ENCODE results near the gene DES. TPM values are rescaled to one million over a fixed set of nuclear protein-coding genes. Genes with fewer than 3 reads are reported as not detected.

DES gene
- polyA plus RNA-seq, 3 donors, result 5.5 to 8.2 (median 6.0) TPM

DNA sequence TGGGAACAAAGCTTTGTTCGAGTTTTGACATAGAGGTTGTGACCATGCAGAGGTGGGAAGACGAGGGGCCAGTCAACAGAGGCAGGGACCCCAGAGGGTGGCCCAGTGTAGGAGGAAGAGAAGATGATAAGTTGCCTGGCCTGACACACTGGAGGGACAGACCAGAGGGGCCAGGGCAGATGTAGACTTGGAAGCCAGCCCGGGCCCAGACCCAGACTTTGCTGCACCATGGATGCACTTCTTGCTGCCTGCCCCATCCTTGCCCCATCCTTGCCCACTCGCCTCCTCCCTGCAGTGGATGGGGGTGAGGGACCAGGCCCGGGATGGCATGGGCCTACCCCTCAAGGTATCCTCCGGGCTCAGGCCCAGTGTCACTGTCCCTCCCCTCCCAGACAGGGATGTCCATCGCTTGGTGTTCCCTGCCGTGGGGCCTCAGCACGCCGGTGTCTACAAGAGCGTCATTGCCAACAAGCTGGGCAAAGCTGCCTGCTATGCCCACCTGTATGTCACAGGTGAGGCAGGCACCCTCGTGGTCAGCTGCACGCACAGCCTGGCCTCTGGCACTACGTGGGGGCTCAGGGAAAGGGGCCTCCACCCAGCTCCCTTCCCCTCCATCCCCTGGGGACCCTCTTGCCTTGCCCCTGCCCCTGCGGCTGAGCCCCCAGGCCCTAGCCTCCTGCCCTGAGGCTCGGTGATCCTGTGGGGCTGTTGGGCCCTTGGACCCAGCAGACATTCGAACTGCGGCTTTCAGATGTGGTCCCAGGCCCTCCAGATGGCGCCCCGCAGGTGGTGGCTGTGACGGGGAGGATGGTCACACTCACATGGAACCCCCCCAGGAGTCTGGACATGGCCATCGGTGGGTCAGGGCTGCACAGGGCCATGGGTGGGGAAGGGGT lies 53.5 kb downstream of the DES start:
- no peak for DNase-seq

DNA sequence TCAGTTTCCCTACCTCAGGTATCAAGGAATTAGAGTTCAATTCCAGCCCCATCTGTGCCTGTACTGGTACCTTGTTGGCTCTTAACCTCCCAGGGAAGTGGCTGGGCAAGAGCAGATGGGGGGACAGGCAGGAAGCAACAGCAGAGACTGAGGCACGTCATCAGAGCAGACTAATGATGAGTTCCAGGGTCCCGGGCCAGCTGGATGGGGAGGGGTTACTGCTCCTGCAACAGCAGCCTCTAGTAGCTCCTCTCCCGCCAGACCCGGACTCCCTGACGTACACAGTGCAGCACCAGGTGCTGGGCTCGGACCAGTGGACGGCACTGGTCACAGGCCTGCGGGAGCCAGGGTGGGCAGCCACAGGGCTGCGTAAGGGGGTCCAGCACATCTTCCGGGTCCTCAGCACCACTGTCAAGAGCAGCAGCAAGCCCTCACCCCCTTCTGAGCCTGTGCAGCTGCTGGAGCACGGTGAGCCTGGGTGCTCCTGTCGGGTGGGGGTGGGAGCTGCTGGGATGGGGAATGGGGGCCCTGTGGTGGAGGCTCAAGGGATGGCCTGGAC lies 54.5 kb downstream of the DES start:
- DNase-seq, result no peak

DNA sequence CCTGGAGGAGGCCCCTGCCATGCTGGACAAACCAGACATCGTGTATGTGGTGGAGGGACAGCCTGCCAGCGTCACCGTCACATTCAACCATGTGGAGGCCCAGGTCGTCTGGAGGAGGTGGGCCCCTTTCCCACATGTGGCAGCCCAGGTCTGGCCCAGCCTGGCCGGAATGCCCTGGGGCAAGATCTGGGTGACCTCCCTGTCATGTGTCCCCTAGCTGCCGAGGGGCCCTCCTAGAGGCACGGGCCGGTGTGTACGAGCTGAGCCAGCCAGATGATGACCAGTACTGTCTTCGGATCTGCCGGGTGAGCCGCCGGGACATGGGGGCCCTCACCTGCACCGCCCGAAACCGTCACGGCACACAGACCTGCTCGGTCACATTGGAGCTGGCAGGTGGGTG lies 55.3 kb downstream of the DES start:
- DNase-seq, result no peak

DNA sequence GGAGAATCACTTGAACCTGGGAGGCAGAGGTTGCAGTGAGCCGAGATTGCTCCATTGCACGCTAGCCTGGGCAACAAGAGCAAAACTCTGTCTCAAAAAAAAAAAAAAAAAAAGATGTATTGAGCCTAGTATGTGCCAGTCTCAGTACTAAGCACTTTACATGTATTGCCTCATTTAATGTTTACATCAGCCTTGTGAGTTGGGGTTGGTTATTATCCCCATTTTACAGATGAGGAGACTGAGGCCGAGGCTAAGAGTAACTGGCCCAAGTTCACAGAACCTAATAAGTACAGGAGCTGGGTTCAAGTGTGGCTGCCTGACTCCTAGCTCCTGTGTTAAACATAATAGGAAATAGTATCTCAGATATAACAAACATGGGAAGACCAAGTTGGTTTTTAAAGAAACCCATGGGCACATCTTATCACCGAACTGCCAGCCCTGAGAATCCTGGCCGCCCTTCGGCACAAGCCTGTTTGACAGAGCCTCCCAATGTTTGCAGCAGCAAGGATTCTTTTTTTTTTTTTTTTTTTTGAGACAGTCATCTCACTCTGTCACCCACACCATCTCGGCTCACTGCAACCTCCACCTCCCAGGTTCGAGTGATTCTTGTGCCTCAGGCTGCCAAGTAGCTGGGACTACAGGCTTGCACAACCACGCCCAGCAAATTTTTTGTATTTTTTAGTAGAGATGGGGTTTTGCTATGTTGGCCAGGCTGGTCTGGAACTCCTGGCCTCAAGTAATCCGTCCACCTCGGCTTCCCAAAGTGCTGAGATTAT lies 56.3 kb downstream of the DES start:
- no peak for DNase-seq

DNA sequence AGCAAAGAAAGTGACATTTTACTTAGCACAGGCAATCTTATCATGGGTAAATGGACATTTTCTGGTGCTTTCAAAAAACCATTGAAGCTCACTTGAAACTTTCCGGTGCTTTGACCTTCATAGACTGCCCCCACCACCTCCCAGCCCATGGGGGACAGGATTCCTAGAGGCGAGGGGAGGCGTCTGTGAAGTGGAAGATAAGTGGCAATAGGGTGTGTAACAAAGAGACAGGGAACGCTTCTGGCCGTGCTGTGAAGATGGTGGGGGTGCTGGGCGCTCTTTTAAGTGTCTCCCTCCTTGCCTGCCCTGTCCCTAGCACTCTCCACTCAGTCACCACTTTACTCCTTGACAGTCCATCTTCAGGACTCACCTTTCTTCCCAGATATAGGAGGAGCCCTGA lies 57.1 kb downstream of the DES start:
- no peak for DNase-seq

DNA sequence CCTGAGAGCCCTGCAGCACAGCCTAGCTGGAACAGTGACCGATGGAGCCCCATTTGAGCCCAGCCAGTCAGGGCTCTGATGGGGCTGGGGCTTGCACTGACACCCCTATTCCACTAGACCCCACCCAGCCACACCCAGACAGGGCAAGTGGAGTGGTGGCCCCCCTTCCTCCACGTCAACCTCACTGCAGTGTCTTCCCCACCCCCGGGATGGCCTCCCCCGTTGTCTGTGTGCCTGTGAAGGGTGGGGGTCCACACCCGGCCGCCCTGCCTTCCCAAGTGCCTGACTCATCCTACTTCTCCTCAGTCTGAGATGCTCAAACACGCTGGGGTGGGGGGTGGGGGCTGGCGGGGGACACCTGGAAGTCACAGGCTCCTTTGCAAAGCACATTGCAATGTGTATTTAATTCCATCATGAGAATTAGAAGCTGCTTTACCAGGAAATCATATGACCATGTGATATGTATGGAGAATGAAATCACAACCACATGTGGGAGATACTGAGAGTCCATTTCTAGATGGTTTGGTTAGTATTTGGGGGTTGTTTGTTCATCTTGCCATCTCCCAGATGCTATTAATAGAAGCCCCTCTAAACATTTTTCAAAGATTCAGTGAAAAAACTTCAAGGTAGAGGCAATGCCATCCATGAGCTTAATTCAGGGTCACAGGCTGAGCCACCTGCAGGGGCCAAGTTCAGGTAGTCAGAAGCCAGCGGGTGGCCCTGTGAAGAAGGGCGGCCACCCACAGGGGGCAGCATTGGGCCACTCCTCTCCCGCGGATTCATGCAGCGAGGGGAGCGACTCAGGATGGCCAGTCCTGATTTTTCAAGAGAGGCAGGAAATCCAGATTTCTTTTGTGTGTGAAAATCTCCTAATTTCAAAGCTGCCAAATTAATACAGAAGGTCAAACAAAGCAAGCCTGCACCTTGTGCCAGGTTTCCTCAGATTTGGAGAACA lies 57.8 kb downstream of the DES start:
- peak; percentile 65 for DNase-seq

Other genes with a start within 250 kb of the DES start
- 10 to 100 TPM; 23.5 to 29.0 (median 25.1) TPM for gene SLC23A3, start 248.3 kb upstream of the DES start, polyA plus RNA-seq (ENCODE audit: insufficient read length in 3 of 3)
- 10 to 100 TPM; 71.7 to 79.7 (median 78.6) TPM for gene CNPPD1, start 241.5 kb upstream of the DES start, polyA plus RNA-seq (ENCODE audit: insufficient read length in 3 of 3)
- gene RETREG2, start 240.1 kb upstream of the DES start, polyA plus RNA-seq (ENCODE audit: insufficient read length in 3 of 3), result 100 to 1,000 TPM; 113 to 119 (median 113) TPM
- gene ZFAND2B, start 211.6 kb upstream of the DES start, polyA plus RNA-seq (ENCODE audit: insufficient read length in 3 of 3), result 10 to 100 TPM; 40.9 to 51.8 (median 49.4) TPM
- 10 to 100 TPM; 37.9 to 47.3 (median 44.8) TPM for gene ABCB6, start 199.4 kb upstream of the DES start, polyA plus RNA-seq (ENCODE audit: insufficient read length in 3 of 3)
- gene ATG9A, start 188.7 kb upstream of the DES start, polyA plus RNA-seq (ENCODE audit: insufficient read length in 3 of 3), result 10 to 100 TPM; 45.2 to 48.4 (median 46.3) TPM
- gene ANKZF1, start 188.6 kb upstream of the DES start, polyA plus RNA-seq (ENCODE audit: insufficient read length in 3 of 3), result 10 to 100 TPM; 51.3 to 84.1 (median 72.8) TPM
- 10 to 100 TPM; 17.4 to 28.5 (median 27.1) TPM for gene GLB1L, start 172.9 kb upstream of the DES start, polyA plus RNA-seq (ENCODE audit: insufficient read length in 3 of 3)
- gene STK16, start 172.9 kb upstream of the DES start, polyA plus RNA-seq (ENCODE audit: insufficient read length in 3 of 3), result 10 to 100 TPM; 38.9 to 40.4 (median 39.9) TPM
- gene TUBA4B, start 165.1 kb upstream of the DES start, polyA plus RNA-seq (ENCODE audit: insufficient read length in 3 of 3), result 1 to 10 TPM in 1 of 3 donors, under 1 TPM in 2; 0.89 to 1.1 (median 0.91) TPM
- gene TUBA4A, start 164.5 kb upstream of the DES start, polyA plus RNA-seq (ENCODE audit: insufficient read length in 3 of 3), result 10 to 100 TPM; 32.9 to 40.0 (median 33.1) TPM
- gene DNAJB2, start 139.0 kb upstream of the DES start, polyA plus RNA-seq (ENCODE audit: insufficient read length in 3 of 3), result 10 to 100 TPM; 75.7 to 85.1 (median 79.1) TPM
- gene PTPRN, start 109.0 kb upstream of the DES start, polyA plus RNA-seq (ENCODE audit: insufficient read length in 3 of 3), result under 1 TPM; 0.16 to 0.27 (median 0.17) TPM
- not detected for gene RESP18, start 85.6 kb upstream of the DES start, polyA plus RNA-seq (ENCODE audit: insufficient read length in 3 of 3)
- 10 to 100 TPM; 64.4 to 91.2 (median 66.4) TPM for gene DNPEP, start 30.5 kb upstream of the DES start, polyA plus RNA-seq (ENCODE audit: insufficient read length in 3 of 3)
- gene SPEG, start 16.5 kb downstream of the DES start, polyA plus RNA-seq (ENCODE audit: insufficient read length in 3 of 3), result 10 to 100 TPM; 13.1 to 16.9 (median 13.5) TPM
- gene GMPPA, start 80.5 kb downstream of the DES start, polyA plus RNA-seq (ENCODE audit: insufficient read length in 3 of 3), result 10 to 100 TPM; 35.6 to 40.0 (median 39.0) TPM
- under 1 TPM; 0.12 to 0.21 (median 0.18) TPM for gene ASIC4, start 96.1 kb downstream of the DES start, polyA plus RNA-seq (ENCODE audit: insufficient read length in 3 of 3)
- 10 to 100 TPM; 29.3 to 45.3 (median 34.6) TPM for gene CHPF, start 125.4 kb downstream of the DES start, polyA plus RNA-seq (ENCODE audit: insufficient read length in 3 of 3)
- 1 to 10 TPM; 3.1 to 4.1 (median 3.8) TPM for gene TMEM198, start 125.7 kb downstream of the DES start, polyA plus RNA-seq (ENCODE audit: insufficient read length in 3 of 3)
- 100 to 1,000 TPM; 150 to 189 (median 179) TPM for gene OBSL1, start 153.2 kb downstream of the DES start, polyA plus RNA-seq (ENCODE audit: insufficient read length in 3 of 3)
- gene INHA, start 153.9 kb downstream of the DES start, polyA plus RNA-seq (ENCODE audit: insufficient read length in 3 of 3), result 1 to 10 TPM in 2 of 3 donors, under 1 TPM in 1; 0.87 to 3.1 (median 2.9) TPM
- 10 to 100 TPM; 23.9 to 33.0 (median 32.8) TPM for gene STK11IP, start 179.5 kb downstream of the DES start, polyA plus RNA-seq (ENCODE audit: insufficient read length in 3 of 3)
- 10 to 100 TPM in 1 of 3 donors, 1 to 10 TPM in 2; 9.5 to 13.5 (median 9.7) TPM for gene SLC4A3, start 209.3 kb downstream of the DES start, polyA plus RNA-seq (ENCODE audit: insufficient read length in 3 of 3)